ENCODE measurements around the gene ZNF841. TPM values are rescaled to one million over a fixed set of nuclear protein-coding genes. Genes with fewer than 3 reads are reported as not detected.
"Not testable (repeated sequence)": the region's sequence is repeated elsewhere in the genome, so short reads cannot be mapped to it uniquely, and the experiment has no call there.

Gene ZNF841
- total RNA-seq, 2 donors from 2014 or later, result 18.4 to 20.8 TPM

DNA sequence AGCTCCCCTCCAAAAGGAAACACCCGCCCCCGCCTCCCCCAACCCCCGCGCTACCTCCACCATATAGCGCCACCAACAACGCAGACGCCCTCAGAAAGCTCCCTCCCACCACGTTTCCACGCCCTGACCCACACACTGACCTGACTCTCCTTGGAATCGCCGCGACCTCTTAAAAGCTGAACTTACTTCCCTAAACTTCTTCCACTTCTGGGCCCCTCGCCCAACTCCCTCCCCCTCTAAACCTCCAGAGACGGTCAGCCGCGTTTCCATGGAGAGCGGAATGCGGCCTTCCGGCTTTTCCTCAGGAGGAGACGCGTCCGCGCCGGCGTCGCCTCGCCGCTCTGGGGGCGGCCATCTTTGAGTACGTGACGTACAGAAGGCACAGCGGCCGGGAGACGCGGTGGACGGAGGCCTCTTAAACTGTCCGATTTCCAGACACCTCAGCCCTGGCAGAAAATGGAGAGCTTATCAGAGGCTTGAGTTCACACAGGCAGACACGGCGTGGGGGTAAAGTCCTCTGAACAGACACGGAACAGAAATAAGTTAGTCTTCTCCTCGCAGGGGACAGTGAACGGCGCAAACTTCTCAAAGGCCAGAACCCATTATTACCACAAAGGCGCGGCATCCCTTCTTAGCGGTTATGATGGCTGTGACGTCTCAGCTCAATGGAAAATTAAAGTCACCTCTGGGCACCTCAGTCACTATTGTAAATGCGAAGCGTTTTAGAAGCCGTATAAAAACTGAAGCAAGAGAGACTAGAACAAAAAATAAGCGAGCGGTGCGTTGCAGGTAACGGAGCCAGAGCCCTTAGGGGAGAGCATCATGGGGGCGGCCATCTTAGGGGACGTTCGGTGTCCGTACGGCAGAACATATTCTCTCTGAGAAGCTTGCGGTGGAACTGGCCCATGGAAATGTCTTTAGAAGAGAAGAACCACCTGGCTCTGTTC, 46.7 kb downstream of the ZNF841 start, which contains the start of gene ZNF432:
Gene ZNF432 (minus strand): TSS at position 284 of the 947 bp plus-strand sequence. CDS start 1,970 bp downstream, outside the sequence.
- peaks cover 47 to 65% of the 10 kb centered on the region in 2 donors for H3K36me3 Mint-ChIP-seq (ENCODE audit: insufficient read depth in 2 of 2)
- H3K4me1 Mint-ChIP-seq (ENCODE audit: low read depth), result peaks cover 25% of the 10 kb centered on the region
- DNase-seq (peak; percentile 85 to 86), ATAC-seq (replicated peaks in 1 of 2) (peak; percentile 88 to 93)
- peaks cover 19 to 25% of the 10 kb centered on the region in 2 donors for H3K9me3 Mint-ChIP-seq
- peak within 1 kb of the TSS; percentile 87 to 100 for H3K4me3 Mint-ChIP-seq
- no peaks in the 10 kb centered on the region for H3K27me3 Mint-ChIP-seq (ENCODE audit: low read depth)
- peak within 1 kb of the TSS; percentile 85 for H3K27ac Mint-ChIP-seq

GRCh38 chr19:52039169-52039568, 56.4 kb downstream of the ZNF841 start:
- Mint-ChIP-seq H3K27me3 (ENCODE audit: low read depth) (no peaks in the 10 kb centered on the region), H3K4me3 (no peak overlapping the region), H3K9me3 (peaks cover 23 to 31% of the 10 kb centered on the region in 2 donors), H3K27ac (no peak overlapping the region), H3K36me3 (ENCODE audit: insufficient read depth in 2 of 2) (peaks cover 61 to 87% of the 10 kb centered on the region in 2 donors), H3K4me1 (ENCODE audit: low read depth) (no peaks in the 10 kb centered on the region)
- DNase-seq (no peak), ATAC-seq (replicated peaks in 1 of 2) (no peak)

GRCh38 chr19:52034051-52034728, 61.4 kb downstream of the ZNF841 start:
- DNase-seq, result no peak
- no peak for ATAC-seq (replicated peaks in 1 of 2)
- Mint-ChIP-seq H3K4me1 (ENCODE audit: low read depth) (peaks cover 3% of the 10 kb centered on the region), H3K4me3 (no peak overlapping the region), H3K36me3 (ENCODE audit: insufficient read depth in 2 of 2) (peaks cover 54 to 82% of the 10 kb centered on the region in 2 donors), H3K27me3 (ENCODE audit: low read depth) (no peaks in the 10 kb centered on the region), H3K9me3 (peaks cover 31 to 38% of the 10 kb centered on the region in 2 donors), H3K27ac (no peak overlapping the region)

GRCh38 chr19:52028780-52029123, 66.8 kb downstream of the ZNF841 start:
- peaks cover 25% of the 10 kb centered on the region for H3K4me1 Mint-ChIP-seq (ENCODE audit: low read depth)
- peak; percentile 24 for ATAC-seq (replicated peaks in 1 of 2)
- H3K27ac Mint-ChIP-seq, result peak overlapping the region; percentile 66
- DNase-seq, result no peak
- peaks cover 44 to 76% of the 10 kb centered on the region in 2 donors for H3K36me3 Mint-ChIP-seq (ENCODE audit: insufficient read depth in 2 of 2)
- no peaks in the 10 kb centered on the region for H3K27me3 Mint-ChIP-seq (ENCODE audit: low read depth)
- peaks cover 17 to 31% of the 10 kb centered on the region in 2 donors for H3K9me3 Mint-ChIP-seq
- H3K4me3 Mint-ChIP-seq, result peak overlapping the region; percentile 87 to 97

- Mint-ChIP-seq H3K27ac (peak within 1 kb of the TSS; percentile 66), H3K4me3 (peak within 1 kb of the TSS; percentile 87 to 97), H3K27me3 (ENCODE audit: low read depth) (no peaks in the 10 kb centered on the region), H3K9me3 (peaks cover 16 to 30% of the 10 kb centered on the region in 2 donors), H3K4me1 (ENCODE audit: low read depth) (peaks cover 25% of the 10 kb centered on the region), H3K36me3 (ENCODE audit: insufficient read depth in 2 of 2) (peaks cover 44 to 76% of the 10 kb centered on the region in 2 donors)
- ATAC-seq (replicated peaks in 1 of 2) (peak; percentile 91 to 94), DNase-seq (peak; percentile 86 to 87)
These were observed 67.4 kb downstream of the ZNF841 start, which contains the start of gene ZNF614 for GRCh38 chr19:52028027-52028779. Gene ZNF614 (minus strand): TSS chr19:52028379. CDS start chr19:52025745, 2,634 bp downstream.

- Mint-ChIP-seq H3K4me3 (peak overlapping the region; percentile 87 to 97), H3K9me3 (peaks cover 18 to 32% of the 10 kb centered on the region in 2 donors), H3K4me1 (ENCODE audit: low read depth) (peaks cover 25% of the 10 kb centered on the region), H3K36me3 (ENCODE audit: insufficient read depth in 2 of 2) (peaks cover 50 to 77% of the 10 kb centered on the region in 2 donors)
- H3K27me3 Mint-ChIP-seq (ENCODE audit: low read depth); ATAC-seq (replicated peaks in 1 of 2); DNase-seq; H3K27ac Mint-ChIP-seq: not testable (repeated sequence)
These were observed 69.1 kb downstream of the ZNF841 start for GRCh38 chr19:52026255-52026990.

- not testable (repeated sequence) for H3K27me3 Mint-ChIP-seq (ENCODE audit: low read depth); H3K4me3 Mint-ChIP-seq; ATAC-seq (replicated peaks in 1 of 2); DNase-seq; H3K27ac Mint-ChIP-seq
- Mint-ChIP-seq H3K4me1 (ENCODE audit: low read depth) (peaks cover 31% of the 10 kb centered on the region), H3K36me3 (ENCODE audit: insufficient read depth in 2 of 2) (peaks cover 62 to 80% of the 10 kb centered on the region in 2 donors), H3K9me3 (peaks cover 19 to 37% of the 10 kb centered on the region in 2 donors)
These were observed 71.1 kb downstream of the ZNF841 start for GRCh38 chr19:52024478-52024877.

GRCh38 chr19:52022193-52022592, 73.4 kb downstream of the ZNF841 start:
- Mint-ChIP-seq H3K9me3 (peaks cover 22 to 37% of the 10 kb centered on the region in 2 donors), H3K27me3 (ENCODE audit: low read depth) (no peaks in the 10 kb centered on the region), H3K4me3 (no peak overlapping the region), H3K4me1 (ENCODE audit: low read depth) (peaks cover 15% of the 10 kb centered on the region), H3K27ac (no peak overlapping the region), H3K36me3 (ENCODE audit: insufficient read depth in 2 of 2) (peaks cover 63 to 85% of the 10 kb centered on the region in 2 donors)
- ATAC-seq (replicated peaks in 1 of 2), result no peak
- DNase-seq, result no peak

- no peaks in the 10 kb centered on the region for H3K27me3 Mint-ChIP-seq (ENCODE audit: low read depth)
- H3K27ac Mint-ChIP-seq, result peak overlapping the region; percentile 9
- H3K4me3 Mint-ChIP-seq, result no peak overlapping the region
- no peak for DNase-seq
- H3K9me3 Mint-ChIP-seq, result peaks cover 20 to 42% of the 10 kb centered on the region in 2 donors
- peaks cover 65 to 86% of the 10 kb centered on the region in 2 donors for H3K36me3 Mint-ChIP-seq (ENCODE audit: insufficient read depth in 2 of 2)
- ATAC-seq (replicated peaks in 1 of 2), result peak; percentile 55 to 56
- peaks cover 6% of the 10 kb centered on the region for H3K4me1 Mint-ChIP-seq (ENCODE audit: low read depth)
These were observed 75.1 kb downstream of the ZNF841 start for GRCh38 chr19:52020506-52020905.

Measured in activated T-cell treated with anti-CD3 and anti-CD28 coated beads, Interleukin-2, amount 50 U/mL, for 72 hours (primary cell).